Panc1 (cell line): ENCODE results near the gene GBP6. TPM values are rescaled to one million over a fixed set of nuclear protein-coding genes. Genes with fewer than 3 reads are reported as not detected.

Experiments used
- ATAC-seq: fragments of 200-7000 bp; cut with Tn5 transposase; 2 replicates; pipeline ENCODE4 v1.9.1; 2020; ENCODE audit warnings: mild to moderate bottlenecking, moderate library complexity
- BruUV-seq: library from RNA; stranded (reverse); fragments of 400-500 nt; replicated peaks from 2 replicates; lab custom pipeline; 2021; lab: Mats Ljungman, UMichigan
- CTCF ChIA-PET: fragments of 300-600 bp; sonication (Branson Sonifier 250); formaldehyde crosslinking; loops from one replicate; lab custom pipeline; 2022; ENCODE audit warnings: antibody characterized with exemption; lab: Charles Lee
- POLR2A ChIA-PET: fragments of 300-600 bp; sonication (Branson Sonifier 250); formaldehyde crosslinking; loops from one replicate; lab custom pipeline; 2022; ENCODE audit warnings: antibody characterized with exemption; lab: Charles Lee
- DNase-seq: peaks from one replicate; pipeline ENCODE4 v3.0.0-alpha.2; 2010; ENCODE audit warnings: low read depth, low spot score
- H3K27ac ChIP-seq: 2 replicates; pipeline ENCODE4 v1.5.1; 2011; ENCODE audit warnings: mild to moderate bottlenecking, low read length, inconsistent platforms
- H3K27me3 ChIP-seq: fragments of 200-500 bp; sonication (Bioruptor generic); 2 replicates; pipeline ENCODE4 v1.6.0; 2014; ENCODE audit warnings: low read length, inconsistent platforms; ENCODE audit not compliant: control insufficient read depth, insufficient read depth
- H3K36me3 ChIP-seq: fragments of 200-500 bp; sonication (Bioruptor generic); 2 replicates; pipeline ENCODE4 v1.5.1; 2014; ENCODE audit warnings: inconsistent platforms, mild to moderate bottlenecking, low read length, moderate library complexity; ENCODE audit not compliant: control insufficient read depth, insufficient read depth
- H3K4me1 ChIP-seq: 2 replicates; pipeline ENCODE4 v1.5.1; 2011; ENCODE audit warnings: inconsistent platforms, mild to moderate bottlenecking, low read length, moderate library complexity; ENCODE audit not compliant: control insufficient read depth, insufficient read depth
- H3K4me3 ChIP-seq, 2 experiments: 2 replicates each; pipeline ENCODE4 v1.5.1; 2011 to 2012; ENCODE audit warnings: low read depth in 2 of 2, low read length in 2 of 2, mild to moderate bottlenecking in 2 of 2, inconsistent platforms in 1 of 2, moderate library complexity in 1 of 2
- H3K9me3 ChIP-seq: fragments of 200-500 bp; sonication (Bioruptor generic); 2 replicates; pipeline ENCODE4 v1.5.1; 2014; ENCODE audit warnings: low read depth, mild to moderate bottlenecking, inconsistent platforms, low read length, moderate library complexity; ENCODE audit not compliant: control insufficient read depth, insufficient read depth
- CTCF ChIP-seq: fragments of 450-650 bp; IDR thresholded peaks from 2 replicates; pipeline ENCODE4 v1.5.1; 2017; ENCODE audit warnings: mild to moderate bottlenecking
- POLR2AphosphoS5 ChIP-seq: IDR thresholded peaks from 2 replicates; pipeline ENCODE4 v1.6.1; 2012; ENCODE audit warnings: mild to moderate bottlenecking, low read depth, low read length, moderate library complexity
- REST ChIP-seq, 2 experiments: IDR thresholded peaks; 2 replicates each; pipeline ENCODE4 v1.6.1; 2011 to 2012; ENCODE audit warnings: low read depth in 2 of 2, control low read depth in 1 of 2, low read length in 1 of 2, mild to moderate bottlenecking in 1 of 2, moderate library complexity in 1 of 2; ENCODE audit not compliant: insufficient read depth in 1 of 2
- SIN3A ChIP-seq: IDR thresholded peaks from 2 replicates; pipeline ENCODE4 v1.6.1; 2012; ENCODE audit warnings: low read depth, mild to moderate bottlenecking, low read length, moderate library complexity, borderline replicate concordance; ENCODE audit not compliant: insufficient read depth
- TCF7L2 ChIP-seq: IDR thresholded peaks from 2 replicates; pipeline ENCODE4 v1.6.1; 2011; ENCODE audit warnings: mild to moderate bottlenecking, low read depth, low read length, inconsistent platforms
- in situ Hi-C: cut with HindIII; loops from 2 replicates; pipeline ENCODE4 v1.10.0; 2016; ENCODE audit warnings: low sequenced_read_pairs, low pct_unique_long_range_greater_than_20kb
- intact Hi-C: fragments of 100-400 bp; cut with micrococcal nuclease; formaldehyde crosslinking; loops from one replicate; pipeline ENCODE4 v1.10.0; 2022; ENCODE audit not compliant: unreplicated experiment
- total RNA-seq: library from RNA; stranded (reverse); gene quantifications from one replicate; pipeline ENCODE4 v1.2.1, GENCODE V29; 2021; ENCODE audit not compliant: unreplicated experiment

Gene GBP6
- total RNA-seq, 1 experiment from 2014 or later, result not detected

- ChIA-PET POLR2A (no interaction called here), CTCF (no interaction called here)
- TF ChIP-seq REST (IDR thresholded peaks at IDR 0.05; ENCODE audit: insufficient read depth in 1 of 2, low read depth in 2 of 2, low read length in 1 of 2) (no peak), POLR2AphosphoS5 (no peak), SIN3A (no peak), TCF7L2 (no peak), CTCF (no peak)
- in situ Hi-C loops, result no loop called here
- no peak for ATAC-seq
- DNase-seq, result no peak
- H3K27ac ChIP-seq, result no peak overlapping the region
- intact Hi-C loops, result no loop called here
- H3K27me3 ChIP-seq, result no peaks in the 10 kb centered on the region
- H3K9me3 ChIP-seq, result no peaks in the 10 kb centered on the region
- no peak overlapping the region for H3K4me3 ChIP-seq
- H3K36me3 ChIP-seq, result no peaks in the 10 kb centered on the region
- no TSS peak for BruUV-seq
- H3K4me1 ChIP-seq, result no peaks in the 10 kb centered on the region
These were observed 19.3 kb downstream of the GBP6 start for GRCh38 chr1:89383185-89383584.

GRCh38 chr1:89390707-89391106 lies 26.8 kb downstream of the GBP6 start:
- no peaks in the 10 kb centered on the region for H3K4me1 ChIP-seq
- TF ChIP-seq REST (IDR thresholded peaks at IDR 0.05; ENCODE audit: insufficient read depth in 1 of 2, low read depth in 2 of 2, low read length in 1 of 2) (no peak), SIN3A (no peak), TCF7L2 (no peak), POLR2AphosphoS5 (no peak), CTCF (no peak)
- CTCF ChIA-PET, result no interaction called here
- intact Hi-C loops, result no loop called here
- no peaks in the 10 kb centered on the region for H3K36me3 ChIP-seq
- H3K27ac ChIP-seq, result no peak overlapping the region
- H3K4me3 ChIP-seq, result no peak overlapping the region
- H3K9me3 ChIP-seq, result no peaks in the 10 kb centered on the region
- in situ Hi-C loops, result no loop called here
- DNase-seq, result no peak
- POLR2A ChIA-PET, result no interaction called here
- no TSS peak for BruUV-seq
- no peak for ATAC-seq
- no peaks in the 10 kb centered on the region for H3K27me3 ChIP-seq
